GM21786 (cell line): ENCODE measurements around the gene PNN.

Source experiments
- ATAC-seq: cut with Tn5 transposase; IDR thresholded peaks from one replicate; pipeline ENCODE4 v1.9.1; 2021; ENCODE audit not compliant: unreplicated experiment

The PNN gene

DNA sequence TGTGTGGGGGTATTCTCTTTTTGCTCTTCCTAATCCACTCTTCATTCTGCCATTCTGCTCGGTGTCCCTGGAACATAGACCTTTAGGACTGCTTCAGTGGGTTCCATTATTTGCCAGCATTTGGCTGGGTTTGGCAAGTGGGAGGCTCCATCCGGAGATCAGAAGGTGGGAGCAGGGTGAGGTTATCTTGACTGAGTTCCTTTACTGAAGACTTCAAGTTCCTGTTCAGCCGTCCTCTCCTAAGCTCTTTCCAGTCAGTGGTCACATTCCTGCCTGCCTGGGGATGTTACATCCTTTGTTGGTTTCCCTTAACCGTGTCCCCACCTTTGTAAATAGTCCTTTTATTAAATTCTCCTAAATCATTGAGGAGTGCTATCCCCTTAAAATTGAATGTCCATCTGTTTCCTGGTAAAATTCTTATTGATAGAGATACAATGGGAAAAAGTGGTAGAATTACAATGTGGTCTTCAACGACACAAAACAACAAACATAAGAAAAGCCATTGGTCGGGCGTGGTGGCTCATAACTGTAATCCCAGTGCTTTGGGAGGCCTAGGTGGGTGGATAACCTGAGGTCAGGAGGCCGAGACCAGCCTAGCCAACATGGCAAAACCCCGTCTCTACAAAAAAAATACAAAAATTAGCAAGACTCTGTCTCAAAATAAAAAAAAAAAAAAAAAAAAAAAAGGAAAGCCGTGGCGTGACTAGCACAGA is 53.6 kb downstream of the PNN start:
- no peak for ATAC-seq

- no peak for ATAC-seq
Observed at GRCh38 chr14:39229222-39229543, 54.1 kb downstream of the PNN start.

DNA sequence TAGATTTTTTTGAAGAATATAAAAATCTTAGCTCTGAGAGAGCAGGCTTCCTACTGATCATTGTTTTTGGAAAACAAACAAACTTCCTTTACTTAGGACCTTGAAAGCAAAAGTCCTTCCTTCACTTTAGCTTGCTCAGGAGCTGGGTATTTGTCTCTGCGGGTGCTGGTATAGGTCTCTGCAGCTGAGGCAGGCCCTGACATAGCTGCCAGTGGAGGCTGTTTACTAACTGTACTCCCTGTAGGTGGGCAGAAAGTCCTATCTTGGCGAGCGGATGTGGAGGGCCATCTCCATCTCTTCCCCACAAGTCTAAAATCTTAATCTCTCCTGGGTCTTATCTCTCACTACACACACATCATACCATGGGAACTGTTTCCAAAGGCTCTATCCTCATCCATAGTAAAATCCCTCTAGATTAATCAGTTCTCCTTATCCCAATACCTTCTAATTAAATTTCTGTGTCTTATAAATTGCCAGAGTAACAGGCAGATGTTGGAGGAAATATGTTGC is 54.6 kb downstream of the PNN start:
- ATAC-seq = no peak

DNA sequence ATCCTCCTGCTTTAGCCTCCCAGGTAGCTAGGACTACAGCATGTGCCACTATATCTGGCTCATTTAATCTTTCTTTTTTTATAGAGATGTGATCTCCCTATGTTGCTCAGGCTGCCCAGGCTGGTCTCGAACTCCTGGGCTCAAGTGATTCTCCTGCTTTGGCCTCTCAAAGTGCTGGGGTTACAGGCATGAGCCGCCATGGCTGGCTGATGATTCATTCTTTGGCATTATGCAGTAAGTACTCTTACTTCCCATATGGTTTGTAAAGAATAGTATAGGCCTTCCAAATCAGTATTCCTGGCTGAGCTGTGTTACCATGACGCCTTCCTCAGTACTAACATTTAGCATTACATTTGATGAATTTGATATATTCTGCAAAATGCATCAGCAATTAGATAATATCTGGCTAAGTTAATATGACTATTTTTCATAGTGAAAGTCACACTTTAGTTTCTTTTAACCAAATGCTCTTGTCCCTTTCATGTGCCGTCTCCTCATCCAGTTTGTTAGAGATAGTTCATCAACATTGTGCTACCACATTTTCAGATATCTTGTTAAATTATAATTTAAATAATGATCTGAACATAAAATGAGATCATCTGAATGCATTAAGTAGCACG is 55.5 kb downstream of the PNN start:
- no peak for ATAC-seq

DNA sequence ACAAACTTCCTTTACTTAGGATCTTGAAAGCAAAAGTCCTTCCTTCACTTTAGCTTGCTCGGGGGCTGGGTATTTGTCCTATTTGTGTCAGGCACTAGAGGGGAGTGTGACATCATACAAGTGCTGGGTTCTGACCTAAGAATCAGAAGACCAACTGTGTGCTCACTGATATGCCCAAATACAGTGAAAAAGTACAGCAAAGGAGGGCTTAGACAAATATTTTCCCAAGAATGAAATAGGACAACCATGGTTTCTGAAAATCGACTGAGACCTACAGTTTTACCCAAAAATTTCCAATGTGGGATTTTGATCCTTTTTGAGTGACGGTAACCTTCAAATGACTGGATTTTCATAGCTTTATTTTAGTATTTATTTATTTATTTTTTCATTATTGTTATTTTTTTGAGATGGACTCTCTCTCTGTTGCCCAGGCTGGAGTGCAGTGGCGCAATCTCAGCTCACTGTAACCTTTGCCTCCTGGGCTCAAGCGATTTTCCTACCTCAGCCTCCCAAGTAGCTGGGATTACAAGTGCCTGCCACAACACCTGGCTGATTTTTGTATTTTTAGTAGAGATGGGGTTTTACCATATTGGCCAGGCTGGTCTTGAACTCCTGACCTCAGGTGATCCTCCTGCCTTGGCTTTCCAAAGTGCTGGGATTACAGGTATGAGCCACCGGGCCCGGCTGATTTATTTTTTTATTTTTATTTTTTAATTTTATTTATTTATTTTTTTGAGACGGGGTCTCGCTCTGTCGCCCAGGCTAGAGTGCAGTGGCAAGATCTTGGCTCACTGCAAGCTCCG is 56.9 kb downstream of the PNN start:
- ATAC-seq = peak; percentile 70
